Mesenteric fat pad (tissue), 1 donor: Measurements from ENCODE around the gene DLG5. TPM values are rescaled to one million over a fixed set of nuclear protein-coding genes. Genes with fewer than 3 reads are reported as not detected.

Source experiments
- DNase-seq: peaks from one replicate; pipeline ENCODE4 v3.0.0-alpha.2; 2020; ENCODE audit warnings: low spot score
- total RNA-seq: library from RNA; stranded (reverse); fragmentation: NEBNext Ultra II Directional; extraction: Animal tissue kit (Norgen Biotek cat#: 25700); gene quantifications from one replicate; pipeline ENCODE4 v1.2.1, GENCODE V29; 2021
- donor health status: DM: yes; HTN: yes; CAD: no.

The DLG5 gene
- total RNA-seq, 1 donor from 2014 or later: 30.6 TPM

DNA sequence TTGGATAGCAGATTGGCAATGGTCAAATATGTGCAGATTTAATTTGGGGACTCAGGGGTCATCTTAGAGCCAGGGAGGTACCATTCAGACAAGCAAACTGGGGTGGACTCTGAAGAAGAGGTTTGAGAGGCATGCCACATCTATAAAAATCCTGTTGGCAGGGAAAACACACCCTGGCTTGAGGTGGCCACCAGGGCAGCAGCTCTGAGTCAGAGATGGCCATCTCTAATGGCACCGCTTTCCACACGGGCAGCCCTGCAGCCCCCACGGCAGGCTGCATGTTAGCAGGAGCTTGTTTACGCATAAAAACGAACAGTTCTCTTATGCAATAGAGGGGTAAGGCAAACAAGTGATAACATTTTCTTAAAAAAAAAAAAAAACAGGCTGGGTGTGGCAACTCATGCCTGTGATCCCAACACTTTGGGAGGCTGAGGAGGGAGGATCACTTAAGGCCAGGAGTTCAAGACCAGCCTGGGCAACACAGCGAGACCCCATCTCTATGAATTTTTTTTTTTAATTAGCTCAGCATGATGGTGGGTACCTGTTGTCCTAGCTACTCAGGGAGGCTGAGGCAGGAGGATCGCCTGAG lies 14.9 kb downstream of the DLG5 start:
- DNase-seq: no peak

DNA sequence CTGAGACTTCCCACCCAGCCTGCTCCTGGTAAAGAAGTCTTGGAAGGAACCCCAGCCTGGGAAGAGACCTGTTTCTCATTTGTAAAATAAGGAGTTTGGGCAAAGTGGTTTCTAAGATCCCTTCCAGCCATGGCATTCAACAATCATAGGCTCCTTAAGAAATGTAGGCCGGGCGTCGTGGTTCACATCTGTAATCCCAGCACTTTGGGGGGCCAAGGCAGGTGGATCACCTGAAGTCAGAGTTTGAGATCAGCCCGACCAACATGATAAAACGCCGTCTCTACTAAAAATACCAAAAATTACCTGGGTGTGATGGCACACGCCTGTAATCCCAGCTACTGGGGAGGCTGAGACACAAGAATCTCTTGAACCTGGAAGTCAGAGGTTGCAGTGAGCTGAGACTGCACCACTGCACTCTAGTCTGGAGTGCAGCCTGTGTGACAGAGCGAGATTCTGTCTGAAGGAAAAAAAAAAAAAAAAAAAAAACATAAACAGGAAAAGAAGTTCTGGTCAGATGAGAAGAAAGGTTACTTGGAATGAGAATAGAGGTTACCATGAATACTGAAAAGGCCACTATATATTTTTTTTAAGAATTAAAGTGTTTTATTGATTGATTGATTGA lies 15.9 kb downstream of the DLG5 start:
- DNase-seq: no peak

DNA sequence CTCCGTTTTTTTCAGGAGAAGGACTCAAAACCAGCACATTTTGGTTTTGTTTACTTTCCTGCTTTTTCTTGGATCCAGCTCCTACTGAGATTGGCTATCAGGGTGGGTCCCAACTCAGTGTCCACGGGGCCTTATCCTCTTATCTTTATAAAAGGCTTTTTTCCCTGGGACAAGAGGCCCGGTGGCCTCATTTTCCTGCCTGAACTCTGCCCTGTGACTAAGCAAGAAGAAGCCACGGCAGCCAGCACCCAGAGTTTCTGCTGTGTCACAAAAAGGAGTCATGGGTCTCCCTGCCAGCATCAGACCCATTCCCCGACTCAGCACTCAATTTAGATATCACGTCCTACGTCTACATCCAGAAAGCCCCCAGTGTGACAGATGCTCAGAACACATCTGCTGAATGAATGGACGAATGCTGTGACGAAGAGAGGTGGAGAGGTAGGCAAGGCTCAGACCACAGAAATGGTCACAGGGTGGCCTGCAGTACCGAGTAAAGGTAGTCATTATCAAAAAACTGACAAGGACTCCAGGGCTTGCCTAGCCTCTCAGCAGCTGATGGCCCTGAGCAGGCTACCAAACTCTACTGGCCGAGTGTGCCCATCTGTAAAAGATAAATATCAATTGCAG lies 16.7 kb downstream of the DLG5 start:
- DNase-seq: no peak

DNA sequence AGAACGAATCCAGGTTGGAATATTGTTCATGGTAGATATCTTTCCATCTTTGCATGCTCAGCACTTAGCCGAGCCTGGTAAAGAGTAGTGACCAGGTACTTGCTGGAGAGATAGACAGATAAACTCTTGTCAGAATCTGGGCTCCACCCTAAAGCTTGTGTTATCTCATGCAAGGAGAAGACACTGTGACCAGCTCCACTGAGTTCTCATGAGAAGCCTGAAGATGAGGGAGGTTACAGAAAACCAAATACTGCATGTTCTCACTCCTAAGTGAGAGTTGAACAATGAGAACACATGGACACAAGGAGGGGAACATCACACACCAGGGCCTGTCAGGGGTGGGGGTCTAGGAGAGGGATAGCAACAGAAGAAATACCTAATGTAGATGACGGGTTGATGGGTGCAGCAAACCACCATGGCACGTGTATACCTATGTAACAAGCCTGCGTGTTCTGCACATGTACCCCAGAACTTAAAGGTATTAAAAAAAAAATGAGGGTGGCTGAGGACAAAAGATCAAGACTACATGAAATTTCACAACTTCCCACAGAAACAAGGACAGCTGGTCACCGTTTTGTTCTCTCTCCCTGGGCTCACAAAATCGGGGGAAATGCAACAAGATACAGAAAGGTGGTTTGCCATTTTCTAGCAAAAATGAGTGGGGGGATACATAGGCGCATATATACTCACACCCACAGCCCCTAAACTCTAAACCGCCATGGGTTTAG lies 17.4 kb downstream of the DLG5 start:
- no peak for DNase-seq

DNA sequence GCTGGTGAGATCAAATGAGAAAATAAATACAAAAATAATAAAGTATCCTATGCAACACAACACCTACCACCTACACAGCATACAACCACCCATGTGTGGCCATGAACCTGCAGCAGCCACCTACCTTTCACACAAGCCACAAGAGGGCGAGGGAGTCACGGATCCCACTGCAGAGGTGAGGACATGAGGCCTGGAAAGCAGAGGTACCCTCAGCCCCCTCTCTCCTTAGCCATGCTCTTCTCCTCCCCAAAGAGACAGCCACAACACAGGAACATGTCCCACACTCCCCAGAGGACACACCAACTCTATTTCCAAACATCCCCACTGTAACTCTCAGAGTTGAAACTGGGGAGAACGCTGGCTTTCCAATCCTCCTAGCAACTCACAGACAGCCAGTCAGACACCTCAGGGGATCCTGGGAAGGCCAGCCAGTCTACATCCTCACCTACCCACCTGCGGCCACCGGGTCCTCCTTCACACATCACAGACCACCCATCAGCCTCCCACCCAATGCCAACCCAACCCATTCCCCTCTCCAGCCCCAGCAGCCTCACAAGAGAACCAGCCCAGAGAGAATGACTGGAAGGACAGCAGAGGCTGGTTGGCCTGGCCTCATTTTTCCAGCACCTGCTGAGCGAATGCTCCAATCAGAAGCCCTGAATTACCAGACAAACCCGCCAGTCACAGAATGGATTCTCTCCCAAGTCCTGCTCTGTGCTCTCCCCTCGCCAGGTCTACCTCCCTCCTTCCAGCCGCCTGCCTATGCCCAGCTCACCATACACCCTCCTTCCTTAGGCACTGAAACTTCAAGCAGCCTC lies 18.4 kb downstream of the DLG5 start:
- no peak for DNase-seq

DNA sequence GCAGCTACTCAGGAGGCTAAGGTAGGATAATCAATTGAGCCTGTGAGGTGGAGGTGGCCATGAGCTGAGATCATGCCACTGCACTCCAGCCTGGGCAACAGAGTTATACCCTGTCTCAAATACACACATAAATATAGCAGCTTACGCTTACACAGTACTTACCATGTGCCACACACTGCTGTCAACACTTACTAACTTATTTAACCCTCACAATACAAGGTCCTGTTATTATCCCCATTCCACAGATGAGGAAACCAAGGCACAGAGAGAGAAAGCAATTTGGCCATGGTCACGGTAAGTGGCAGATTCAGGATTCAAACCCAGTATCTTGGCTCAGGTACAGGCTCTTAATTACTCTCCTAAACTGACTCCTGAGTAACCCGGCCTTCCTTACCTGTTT lies 19.1 kb downstream of the DLG5 start:
- DNase-seq: no peak

DNA sequence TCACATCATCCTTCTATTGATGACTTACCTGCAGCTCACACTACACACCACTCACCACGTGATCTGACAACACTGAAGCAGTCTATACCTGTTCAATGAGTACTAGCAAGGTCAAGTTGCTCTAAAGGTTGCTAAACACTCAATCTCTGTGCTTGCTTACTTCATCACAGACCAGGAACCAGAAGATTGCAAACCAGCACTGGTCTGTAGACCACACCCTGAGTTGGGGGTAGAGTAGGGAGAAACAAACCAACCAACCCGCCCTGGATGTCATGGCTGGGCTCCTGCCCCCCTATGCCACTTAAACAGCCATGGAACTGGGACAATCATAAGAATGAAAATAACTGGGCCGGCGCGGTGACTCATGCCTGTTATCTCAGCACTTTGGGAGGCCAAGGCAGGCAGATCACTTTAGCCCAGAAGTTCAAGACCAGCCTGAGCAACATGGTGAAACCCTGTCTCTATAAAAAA lies 19.6 kb downstream of the DLG5 start:
- DNase-seq: no peak

DNA sequence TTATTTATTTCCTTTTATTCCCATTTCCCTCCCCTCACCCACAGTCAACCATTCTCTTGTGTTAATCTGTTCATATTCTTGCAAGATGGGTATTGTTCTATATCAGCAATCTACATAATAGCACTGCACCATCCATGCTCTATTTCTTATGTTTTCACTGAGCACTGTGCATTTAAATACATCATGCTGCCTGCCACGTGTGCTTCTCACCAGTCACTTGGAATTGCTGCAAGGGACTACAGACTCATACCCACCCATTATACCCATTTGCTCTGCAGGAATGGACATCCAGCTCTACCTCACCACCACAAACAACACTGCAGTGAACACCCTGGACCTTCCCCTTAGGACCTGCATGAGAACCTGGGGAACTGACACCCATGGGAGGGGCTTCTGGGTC lies 20.8 kb downstream of the DLG5 start:
- no peak for DNase-seq

DNA sequence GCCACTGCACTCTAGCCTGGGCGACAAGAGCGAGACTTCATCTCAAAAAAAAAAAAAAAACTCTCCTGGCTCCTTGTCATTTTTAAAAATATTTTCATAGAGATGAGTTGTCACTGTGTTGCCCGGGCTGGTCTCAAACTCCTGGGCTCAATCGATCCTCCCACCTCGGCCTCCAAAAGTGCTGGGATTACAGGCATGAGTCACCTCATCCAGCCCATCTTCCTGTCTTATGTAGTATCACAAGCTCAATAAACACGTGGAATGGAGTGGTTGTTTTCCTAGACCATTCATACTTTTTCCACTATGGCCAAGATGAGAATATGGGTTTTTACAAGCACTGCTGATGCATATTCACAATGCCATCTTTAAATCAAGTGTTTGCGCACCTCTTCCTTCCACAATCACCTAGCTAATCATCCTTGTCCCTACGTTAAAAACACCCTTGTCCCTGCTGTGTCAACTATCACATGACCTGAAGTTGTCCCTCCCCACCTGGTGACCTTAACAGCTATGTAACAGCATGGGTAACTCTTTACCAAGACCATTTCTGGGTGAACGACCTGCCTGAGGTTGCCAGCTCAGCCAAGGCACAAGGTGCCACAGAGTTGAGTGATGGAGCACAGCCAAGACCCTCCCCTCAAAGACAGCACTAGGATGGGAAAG lies 21.3 kb downstream of the DLG5 start:
- DNase-seq: no peak

DNA sequence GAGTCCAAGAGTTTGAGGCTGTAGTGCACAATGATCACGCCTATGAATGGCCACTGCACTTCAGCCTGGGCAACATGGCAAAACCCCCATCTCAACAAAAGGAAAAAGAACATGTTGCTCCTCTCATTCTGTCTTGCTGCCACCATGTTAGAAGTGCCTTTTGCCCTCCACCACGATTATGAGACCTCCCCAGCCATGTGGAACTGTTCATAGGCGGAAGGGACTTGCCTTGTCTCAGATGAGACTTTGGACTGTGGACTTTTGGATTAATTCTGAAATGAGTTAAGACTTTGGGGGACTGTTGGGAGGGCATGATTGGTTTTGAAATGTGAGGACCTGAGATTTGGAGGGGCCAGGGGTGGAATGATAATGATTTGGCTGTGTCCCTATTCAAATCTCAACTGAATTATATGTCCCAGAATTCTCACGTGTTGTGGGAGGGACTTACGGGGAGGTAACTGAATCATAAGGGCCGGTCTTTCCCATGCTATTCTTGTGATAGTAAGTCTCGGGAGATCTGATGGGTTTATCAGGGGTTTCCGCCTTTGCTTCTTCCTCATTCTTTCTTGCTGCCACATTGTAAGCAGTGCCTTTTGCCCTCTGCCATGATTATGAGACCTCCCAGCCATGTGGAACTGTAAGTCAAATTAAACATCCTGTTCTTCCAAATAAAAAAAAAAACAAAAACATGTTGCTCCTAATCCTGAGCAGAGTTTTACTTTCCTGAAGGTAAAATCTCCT lies 22.3 kb downstream of the DLG5 start:
- no peak for DNase-seq

DNA sequence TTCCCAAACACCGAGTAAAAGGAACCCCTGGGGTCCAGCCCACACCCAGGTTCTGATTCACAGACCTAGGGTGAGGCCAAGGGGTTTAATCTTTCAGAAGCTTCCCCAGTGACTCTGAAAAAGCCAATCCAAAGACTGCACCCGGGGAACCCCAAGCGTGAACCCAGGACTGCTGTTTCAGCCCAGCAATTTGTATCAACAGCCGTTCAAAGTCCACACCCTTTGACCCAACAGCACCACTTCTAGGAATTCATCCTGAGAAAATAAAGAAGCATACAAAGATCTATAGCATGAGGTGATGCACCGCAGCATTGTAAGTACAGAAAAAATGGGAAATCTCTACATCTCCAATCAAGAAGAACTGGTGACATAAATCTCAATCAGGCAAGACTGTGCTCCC lies 24.4 kb downstream of the DLG5 start:
- DNase-seq: no peak

DNA sequence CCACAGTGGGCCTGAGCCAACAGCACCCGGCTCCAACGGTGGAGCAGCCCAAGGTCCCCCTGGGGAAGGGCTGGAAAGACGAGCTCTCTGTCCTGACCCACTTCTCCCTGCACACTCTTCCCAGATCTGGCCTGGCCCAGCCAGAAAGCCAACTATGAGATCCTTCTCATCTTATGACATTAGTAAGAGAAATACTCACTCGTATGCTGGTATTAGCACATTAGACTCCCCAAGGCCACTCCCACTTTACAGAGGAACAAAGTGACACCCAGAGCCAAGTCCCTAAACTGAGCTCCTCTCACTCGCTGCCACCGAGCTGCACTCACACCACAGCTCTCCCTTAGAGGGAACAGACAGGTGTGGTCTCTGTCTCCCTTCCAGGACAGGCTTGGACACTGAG lies 24.8 kb downstream of the DLG5 start:
- DNase-seq: no peak

DNA sequence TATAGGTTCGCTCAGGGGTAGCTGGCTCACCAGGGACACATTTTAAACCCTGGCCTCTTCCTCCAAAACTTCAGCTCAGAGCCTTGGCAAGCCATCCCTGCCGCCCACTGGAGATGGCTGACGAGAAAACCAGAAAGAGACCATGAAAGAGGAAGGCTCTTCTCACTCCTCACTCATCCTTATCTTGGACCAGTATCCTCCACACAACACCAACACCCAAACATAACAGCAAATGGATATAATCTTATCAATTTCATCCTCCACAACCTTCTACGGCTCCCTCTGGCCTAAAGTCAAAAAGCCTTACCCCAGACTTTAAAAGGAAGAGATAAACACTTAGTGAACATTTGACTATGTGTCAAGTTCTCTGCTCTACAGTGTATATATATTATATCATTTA lies 26.9 kb downstream of the DLG5 start:
- no peak for DNase-seq

DNA sequence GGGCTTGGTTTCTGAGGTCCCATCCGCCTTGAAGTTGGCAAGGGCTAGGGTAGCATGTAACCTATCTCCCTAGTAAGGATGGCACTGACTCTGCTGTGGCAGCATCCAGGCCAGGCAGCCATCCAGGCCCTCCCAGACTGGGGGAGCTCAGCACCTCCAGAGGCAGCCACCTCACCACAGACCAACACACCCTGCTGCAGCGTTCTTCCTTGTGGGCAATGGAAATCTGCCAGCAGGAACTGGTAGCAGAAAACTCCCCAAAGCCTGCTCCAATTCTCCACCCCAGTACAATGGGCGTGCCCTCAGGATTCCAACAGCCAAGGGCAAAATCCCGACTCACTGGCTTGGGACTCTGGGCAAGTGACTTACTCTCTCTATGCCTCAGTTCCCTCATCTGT lies 27.5 kb downstream of the DLG5 start:
- DNase-seq: no peak

DNA sequence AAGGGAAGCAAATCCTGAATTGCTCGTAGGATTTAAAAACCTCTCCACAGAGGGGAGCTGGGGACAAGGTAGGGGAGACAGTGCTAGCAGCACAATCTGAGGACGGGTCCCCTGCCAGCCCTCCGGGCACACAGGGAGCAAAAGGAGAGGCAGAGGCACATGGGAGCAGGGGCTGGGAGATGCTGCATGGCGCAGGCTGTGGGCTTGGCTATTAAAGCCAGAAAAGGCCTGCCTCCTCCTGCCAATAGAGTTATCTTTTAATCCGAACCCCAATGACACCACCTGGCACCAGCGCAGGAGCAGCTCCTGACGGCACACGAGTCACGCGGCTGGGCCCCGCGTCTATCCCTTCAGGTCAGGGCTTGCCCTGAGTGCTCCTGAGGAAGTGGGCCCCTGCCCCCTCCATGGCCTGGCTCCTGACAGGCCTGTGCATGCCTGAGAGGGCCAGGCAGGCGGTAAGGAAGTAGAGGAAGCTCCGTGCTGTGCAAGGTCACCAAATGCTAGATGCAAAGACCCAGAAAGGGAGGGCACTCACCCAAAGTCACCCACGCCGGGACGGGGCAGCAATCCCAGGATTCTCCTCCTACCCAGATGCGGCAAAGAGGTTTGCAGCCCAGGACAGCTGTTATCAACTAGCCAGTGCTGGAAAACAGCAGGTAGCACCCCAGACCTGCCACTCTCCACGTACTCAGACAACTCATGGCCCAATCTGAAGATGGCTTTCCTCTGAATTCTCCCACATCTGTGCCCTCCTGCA lies 28.1 kb downstream of the DLG5 start:
- no peak for DNase-seq

DNA sequence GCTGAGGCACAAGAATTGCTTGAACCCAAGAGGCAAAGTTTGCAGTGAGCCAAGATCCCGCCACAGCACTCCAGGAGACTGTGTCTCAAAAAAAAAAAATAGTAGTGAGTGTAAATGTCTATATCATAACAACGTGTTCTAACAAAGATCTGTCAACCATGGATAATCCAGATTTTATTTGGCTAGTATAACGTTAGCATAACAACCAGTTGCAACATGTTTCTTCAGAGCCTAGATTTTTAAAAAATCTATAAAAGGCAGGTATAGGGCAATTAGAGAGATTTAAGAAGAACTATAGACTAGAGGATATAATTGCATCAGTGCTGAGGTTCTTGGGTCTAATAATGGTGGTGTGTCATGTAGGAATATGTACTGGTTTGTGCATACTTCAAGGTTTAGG lies 30.5 kb downstream of the DLG5 start:
- no peak for DNase-seq

DNA sequence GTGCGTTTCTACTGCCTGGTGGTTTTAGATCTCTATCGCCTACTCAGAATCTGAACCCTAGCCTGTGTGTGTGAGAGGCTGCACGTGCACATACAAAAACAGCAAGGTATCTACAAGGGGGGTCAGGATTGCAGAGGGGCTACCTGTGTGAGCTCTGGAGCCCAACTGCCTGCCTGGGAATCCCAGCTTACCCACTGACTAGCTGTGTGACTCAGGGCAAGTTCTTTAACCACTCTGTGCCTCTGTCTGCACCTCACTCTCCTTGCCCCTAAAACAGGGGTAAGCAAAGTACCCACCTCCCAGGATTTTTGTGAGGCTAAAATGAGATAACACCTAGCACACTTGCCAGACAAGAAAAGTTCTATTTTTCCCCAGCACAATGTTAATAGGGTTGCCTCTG lies 32.5 kb downstream of the DLG5 start:
- DNase-seq: no peak

DNA sequence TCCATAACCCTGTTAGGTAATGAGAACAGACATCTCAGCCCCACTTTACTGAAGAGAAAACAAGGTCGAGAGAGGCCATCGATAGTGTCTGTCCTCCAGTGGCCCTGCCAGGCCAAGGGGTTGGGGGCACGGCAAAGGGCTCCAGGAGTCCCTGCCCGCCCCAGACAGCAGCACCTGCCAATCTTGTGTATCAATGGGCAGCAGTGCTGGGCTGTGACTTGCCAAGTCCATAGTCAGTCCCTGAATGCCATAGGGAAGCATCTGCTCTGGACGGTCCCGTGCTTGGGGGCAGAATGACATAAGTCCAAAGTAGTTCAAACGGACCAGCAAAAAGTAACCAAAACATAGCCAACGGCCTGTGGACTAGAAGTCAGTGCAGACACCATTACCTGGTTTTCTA lies 33.2 kb downstream of the DLG5 start:
- no peak for DNase-seq

DNA sequence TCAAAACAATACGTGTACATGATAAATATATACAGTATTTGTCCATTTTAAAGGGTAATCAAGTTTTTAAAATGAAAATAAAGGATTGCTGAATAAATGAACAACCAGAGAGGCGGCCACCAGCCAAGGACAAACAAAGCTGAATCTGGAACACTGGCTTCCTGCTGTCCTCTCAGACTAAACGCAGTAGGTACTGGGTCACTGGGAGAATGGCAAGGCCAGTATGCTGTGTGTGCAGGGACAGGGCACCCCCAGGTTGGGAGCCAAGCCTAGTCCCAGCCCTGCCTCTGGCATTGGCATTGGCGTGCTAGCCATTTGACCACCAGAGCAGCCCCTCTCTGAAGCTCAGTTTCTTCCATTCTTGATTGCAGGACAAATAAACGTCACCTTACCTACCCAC lies 33.8 kb downstream of the DLG5 start:
- DNase-seq: no peak
